ENCODE data around the gene MAP7.

MAP7 gene

GRCh38 chr6:136477548-136477947, 72.7 kb downstream of the MAP7 start:
- DNase-seq (ENCODE audit: extremely low read depth, low read depth): no peak
- TF ChIP-seq CTCF (IDR thresholded peaks at IDR 0.05; ENCODE audit: low read depth, low read length): no peak

- DNase-seq (ENCODE audit: extremely low read depth, low read depth): no peak
- TF ChIP-seq CTCF (IDR thresholded peaks at IDR 0.05; ENCODE audit: low read depth, low read length): no peak
Observed at GRCh38 chr6:136475686-136476085, 74.5 kb downstream of the MAP7 start.

GRCh38 chr6:136474241-136474640, 76.0 kb downstream of the MAP7 start:
- DNase-seq (ENCODE audit: extremely low read depth, low read depth): no peak
- TF ChIP-seq CTCF (IDR thresholded peaks at IDR 0.05; ENCODE audit: low read depth, low read length): no peak

- DNase-seq (ENCODE audit: extremely low read depth, low read depth): no peak
- no peak for TF ChIP-seq CTCF (IDR thresholded peaks at IDR 0.05; ENCODE audit: low read depth, low read length)
Observed at GRCh38 chr6:136471922-136472321, 78.3 kb downstream of the MAP7 start.

GRCh38 chr6:136471372-136471771, 78.8 kb downstream of the MAP7 start:
- no peak for TF ChIP-seq CTCF (IDR thresholded peaks at IDR 0.05; ENCODE audit: low read depth, low read length)
- DNase-seq (ENCODE audit: extremely low read depth, low read depth): no peak

GRCh38 chr6:136470044-136470443, 80.2 kb downstream of the MAP7 start:
- TF ChIP-seq CTCF (IDR thresholded peaks at IDR 0.05; ENCODE audit: low read depth, low read length): no peak
- DNase-seq (ENCODE audit: extremely low read depth, low read depth): no peak

GRCh38 chr6:136469154-136469553, 81.1 kb downstream of the MAP7 start:
- no peak for TF ChIP-seq CTCF (IDR thresholded peaks at IDR 0.05; ENCODE audit: low read depth, low read length)
- DNase-seq (ENCODE audit: extremely low read depth, low read depth): no peak
